H1 (cell line): Measurements from ENCODE around the gene LRRC49. TPM values are rescaled to one million over a fixed set of nuclear protein-coding genes. Genes with fewer than 3 reads are reported as not detected.

Experiments
- CBX8 ChIP-seq: fragments of 300-800, 300-1000 bp; sonication (generic); IDR thresholded peaks from 2 replicates; pipeline ENCODE4 v1.7.1; 2016; ENCODE audit warnings: low read depth, low read length, borderline replicate concordance
- CEBPB ChIP-seq: IDR thresholded peaks from 2 replicates; pipeline ENCODE4 v1.6.1; 2012; ENCODE audit warnings: low read depth, low read length
- NANOG ChIP-seq: IDR thresholded peaks from 2 replicates; pipeline ENCODE4 v1.6.1; 2011; ENCODE audit warnings: low read length, low read depth, mild to moderate bottlenecking, inconsistent platforms; ENCODE audit not compliant: insufficient read depth, poor library complexity, severe bottlenecking
- RNF2 ChIP-seq: fragments of 200-900, 300-1000 bp; sonication (generic); IDR thresholded peaks from 2 replicates; pipeline ENCODE4 v1.7.1; 2016; ENCODE audit warnings: borderline replicate concordance, low read depth, mild to moderate bottlenecking, antibody characterized with exemption, low read length; ENCODE audit not compliant: poor library complexity, severe bottlenecking; ENCODE audit errors: missing control alignments
- SIRT6 ChIP-seq: IDR thresholded peaks from one replicate; pipeline ENCODE4 v1.7.1; 2012; ENCODE audit warnings: low read length, inconsistent platforms
- polyA plus RNA-seq, 7 experiments: library from polyadenylated mRNA; depleted of rRNA in 3 of 7; stranded (reverse) in 5 of 7; unstranded in 2 of 7; fragments of >200 nt in 5 of 7; fragments of 200-250 nt in 2 of 7; gene quantifications; 1 replicate in 5 of 7; 2 replicates in 1 of 7; 4 replicates in 1 of 7; pipeline versions ENCODE4 v1.2.1 to v1.2.3, GENCODE V29; 2011 to 2013; ENCODE audit warnings: missing spikeins in 2 of 7, mixed read lengths in 2 of 7
- total RNA-seq: library from RNA; stranded (reverse); fragmentation: NEBNext Ultra II Directional; extraction: Animal tissue kit (Norgen Biotek cat#: 25700); gene quantifications from 2 replicates; pipeline ENCODE4 v1.2.1, GENCODE V29; 2021

The LRRC49 gene
- total and polyA plus RNA-seq, 2 of the 8 experiments (the other 6 are each of a cell fraction or from before 2014, with no cell fraction given): 5.0 to 10.4 TPM

DNA sequence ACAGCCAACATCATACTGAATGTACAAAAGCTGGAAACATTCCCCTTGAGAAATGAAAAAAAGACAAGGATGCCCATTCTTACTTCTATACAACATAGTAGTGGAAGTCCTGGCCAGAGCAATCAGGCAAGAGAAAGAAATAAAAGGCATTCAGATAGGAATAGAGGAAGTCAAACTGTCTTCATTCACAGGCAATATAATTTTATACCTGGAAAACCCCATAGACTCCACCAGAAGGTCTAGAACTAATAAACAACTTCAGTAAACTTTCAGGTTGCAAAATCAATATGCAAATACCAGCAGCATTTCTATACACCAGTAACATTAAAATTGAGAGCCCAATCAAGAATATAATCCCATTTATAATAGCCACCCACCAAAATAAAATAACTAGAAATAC is 195.5 kb downstream of the LRRC49 start (continued):
- no peak for TF ChIP-seq RNF2
- TF ChIP-seq NANOG: no peak
- TF ChIP-seq SIRT6: no peak
- TF ChIP-seq CBX8: no peak
- no peak for TF ChIP-seq CEBPB
